ENCODE measurements around the gene BMAL2.

BMAL2 gene

DNA sequence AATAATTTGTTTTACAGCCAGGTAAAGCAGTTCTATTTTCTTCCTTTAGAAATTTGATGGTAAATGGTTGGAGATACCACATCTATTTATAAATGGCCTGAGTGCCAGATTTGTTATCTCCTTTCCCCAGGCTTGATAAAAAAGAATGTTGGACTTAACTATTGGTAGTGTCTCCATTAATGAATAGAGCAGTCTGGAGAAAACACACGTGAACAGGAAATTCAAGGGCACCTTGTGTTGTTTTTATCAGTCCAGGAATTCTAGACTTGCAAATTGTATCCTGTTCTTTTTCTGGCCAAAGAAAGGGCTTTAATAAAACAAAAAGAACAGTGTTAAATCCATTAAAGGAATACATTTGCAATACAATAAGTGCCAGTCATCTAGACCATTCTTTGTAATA lies 40.8 kb upstream of the BMAL2 start:
- DNase-seq, result no peak
- H3K79me2 ChIP-seq (ENCODE audit: low read length), result peaks cover 97% of the 10 kb centered on the region
- no peaks in the 10 kb centered on the region for H3K27me3 ChIP-seq (replicated peaks; ENCODE audit: insufficient read depth, low read length)
- H3K4me2 ChIP-seq (ENCODE audit: low read depth, low read length), result no peak overlapping the region
- H3K9me3 ChIP-seq (replicated peaks; ENCODE audit: insufficient read depth, low read length), result no peaks in the 10 kb centered on the region
- no peaks in the 10 kb centered on the region for H3K9me2 ChIP-seq (replicated peaks; ENCODE audit: insufficient read depth, low read length)
- peaks cover 25% of the 10 kb centered on the region; the same call in 1 of the 2 replicates for H3K4me1 ChIP-seq (ENCODE audit: low read length)
- H3F3A ChIP-seq (ENCODE audit: insufficient read depth, low read length), result no peaks in the 10 kb centered on the region
- H3K9ac ChIP-seq (ENCODE audit: low read length), result no peak overlapping the region
- H3K27ac ChIP-seq (ENCODE audit: low read length), result no peak overlapping the region
- TF ChIP-seq EZH2phosphoT487 (IDR thresholded peaks at IDR 0.05; ENCODE audit: low read length), result no peak
- TF ChIP-seq EZH2 (optimal IDR thresholded peaks at IDR 0.05; ENCODE audit: low read depth, low read length), result no peak
- TF ChIP-seq, protein P1, sequence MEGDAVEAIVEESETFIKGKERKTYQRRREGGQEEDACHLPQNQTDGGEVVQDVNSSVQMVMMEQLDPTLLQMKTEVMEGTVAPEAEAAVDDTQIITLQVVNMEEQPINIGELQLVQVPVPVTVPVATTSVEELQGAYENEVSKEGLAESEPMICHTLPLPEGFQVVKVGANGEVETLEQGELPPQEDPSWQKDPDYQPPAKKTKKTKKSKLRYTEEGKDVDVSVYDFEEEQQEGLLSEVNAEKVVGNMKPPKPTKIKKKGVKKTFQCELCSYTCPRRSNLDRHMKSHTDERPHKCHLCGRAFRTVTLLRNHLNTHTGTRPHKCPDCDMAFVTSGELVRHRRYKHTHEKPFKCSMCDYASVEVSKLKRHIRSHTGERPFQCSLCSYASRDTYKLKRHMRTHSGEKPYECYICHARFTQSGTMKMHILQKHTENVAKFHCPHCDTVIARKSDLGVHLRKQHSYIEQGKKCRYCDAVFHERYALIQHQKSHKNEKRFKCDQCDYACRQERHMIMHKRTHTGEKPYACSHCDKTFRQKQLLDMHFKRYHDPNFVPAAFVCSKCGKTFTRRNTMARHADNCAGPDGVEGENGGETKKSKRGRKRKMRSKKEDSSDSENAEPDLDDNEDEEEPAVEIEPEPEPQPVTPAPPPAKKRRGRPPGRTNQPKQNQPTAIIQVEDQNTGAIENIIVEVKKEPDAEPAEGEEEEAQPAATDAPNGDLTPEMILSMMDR (IDR thresholded peaks at IDR 0.05; ENCODE audit: low read length), result no peak
- no peak overlapping the region for H2AFZ ChIP-seq (ENCODE audit: low read length)
- H3K36me3 ChIP-seq (replicated peaks; ENCODE audit: insufficient read depth, low read length), result no peaks in the 10 kb centered on the region
- H3K4me3 ChIP-seq (ENCODE audit: low read length), result no peak overlapping the region
- H4K20me1 ChIP-seq (ENCODE audit: insufficient read depth, low read length), result no peaks in the 10 kb centered on the region

GRCh38 chr12:27292718-27293117 lies 39.9 kb upstream of the BMAL2 start:
- Histone ChIP-seq H3K9me3 (replicated peaks; ENCODE audit: insufficient read depth, low read length) (no peaks in the 10 kb centered on the region), H3K4me3 (ENCODE audit: low read length) (no peak overlapping the region), H4K20me1 (ENCODE audit: insufficient read depth, low read length) (no peaks in the 10 kb centered on the region), H3K27me3 (replicated peaks; ENCODE audit: insufficient read depth, low read length) (no peaks in the 10 kb centered on the region), H3K4me1 (ENCODE audit: low read length) (peaks cover 25% of the 10 kb centered on the region; the same call in 1 of the 2 replicates), H3F3A (ENCODE audit: insufficient read depth, low read length) (no peaks in the 10 kb centered on the region), H3K79me2 (ENCODE audit: low read length) (peaks cover 97% of the 10 kb centered on the region), H3K36me3 (replicated peaks; ENCODE audit: insufficient read depth, low read length) (no peaks in the 10 kb centered on the region; the same call in 1 of the 2 replicates), H3K9ac (ENCODE audit: low read length) (no peak overlapping the region), H3K9me2 (replicated peaks; ENCODE audit: insufficient read depth, low read length) (no peaks in the 10 kb centered on the region), H3K27ac (ENCODE audit: low read length) (no peak overlapping the region), H2AFZ (ENCODE audit: low read length) (no peak overlapping the region), H3K4me2 (ENCODE audit: low read depth, low read length) (no peak overlapping the region)
- TF ChIP-seq EZH2phosphoT487 (IDR thresholded peaks at IDR 0.05; ENCODE audit: low read length) (no peak), EZH2 (optimal IDR thresholded peaks at IDR 0.05; ENCODE audit: low read depth, low read length) (no peak)
- TF ChIP-seq, protein P1 (IDR thresholded peaks at IDR 0.05; ENCODE audit: low read length), result no peak
- no peak for DNase-seq

DNA sequence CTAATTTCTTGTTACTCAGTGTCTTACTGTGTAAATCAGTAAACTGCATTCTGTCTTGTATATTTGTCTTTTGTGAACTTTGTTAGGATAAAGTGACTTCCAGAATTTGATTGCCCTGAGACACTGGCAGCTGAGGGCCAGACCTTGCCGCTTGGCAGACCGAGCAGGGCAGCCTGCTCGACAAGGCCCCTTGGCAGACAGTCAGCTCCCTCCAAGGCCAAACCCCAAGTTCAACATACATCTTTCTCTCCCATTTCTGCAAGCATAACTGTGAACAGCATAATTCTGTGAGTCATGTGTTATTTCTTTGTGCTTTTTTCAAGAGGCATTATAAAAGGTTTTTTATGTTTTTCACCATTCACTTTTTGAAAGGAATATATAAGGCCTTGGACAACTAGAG lies 39.2 kb upstream of the BMAL2 start:
- H3K36me3 ChIP-seq (replicated peaks; ENCODE audit: insufficient read depth, low read length), result peaks cover 3% of the 10 kb centered on the region; the same call in 1 of the 2 replicates
- no peak overlapping the region for H3K27ac ChIP-seq (ENCODE audit: low read length)
- no peak overlapping the region for H2AFZ ChIP-seq (ENCODE audit: low read length)
- H3K27me3 ChIP-seq (replicated peaks; ENCODE audit: insufficient read depth, low read length), result no peaks in the 10 kb centered on the region
- peaks cover 97% of the 10 kb centered on the region for H3K79me2 ChIP-seq (ENCODE audit: low read length)
- peaks cover 25% of the 10 kb centered on the region; the same call in 1 of the 2 replicates for H3K4me1 ChIP-seq (ENCODE audit: low read length)
- H3K9me3 ChIP-seq (replicated peaks; ENCODE audit: insufficient read depth, low read length), result no peaks in the 10 kb centered on the region
- H3F3A ChIP-seq (ENCODE audit: insufficient read depth, low read length), result no peaks in the 10 kb centered on the region
- no peak for DNase-seq
- no peaks in the 10 kb centered on the region for H4K20me1 ChIP-seq (ENCODE audit: insufficient read depth, low read length)
- H3K9ac ChIP-seq (ENCODE audit: low read length), result no peak overlapping the region
- no peak overlapping the region for H3K4me2 ChIP-seq (ENCODE audit: low read depth, low read length)
- TF ChIP-seq EZH2 (optimal IDR thresholded peaks at IDR 0.05; ENCODE audit: low read depth, low read length) (no peak), EZH2phosphoT487 (IDR thresholded peaks at IDR 0.05; ENCODE audit: low read length) (no peak)
- TF ChIP-seq, protein P1 (IDR thresholded peaks at IDR 0.05; ENCODE audit: low read length), result no peak
- H3K9me2 ChIP-seq (replicated peaks; ENCODE audit: insufficient read depth, low read length), result no peaks in the 10 kb centered on the region
- no peak overlapping the region for H3K4me3 ChIP-seq (ENCODE audit: low read length)

Data from MM.1S (cell line).